Stimulated activated CD8-positive, alpha-beta memory T cell treated with anti-CD3 and anti-CD28 coated beads, Interleukin-4, amount 100 ng/mL, for 48 hours (primary cell): Measurements from ENCODE around the gene VEGFB.

Experiments used
- DNase-seq: peaks from one replicate; pipeline ENCODE4 v3.0.0-alpha.2; 2020

Gene VEGFB

GRCh38 chr11:64263021-64263946 is 28.9 kb downstream of the VEGFB start:
- no peak for DNase-seq

- DNase-seq = no peak
These were observed 29.5 kb downstream of the VEGFB start for GRCh38 chr11:64263947-64264317.

GRCh38 chr11:64264371-64264852 is 30.0 kb downstream of the VEGFB start:
- no peak for DNase-seq

GRCh38 chr11:64265176-64266160 is 31.1 kb downstream of the VEGFB start:
- no peak for DNase-seq

- no peak for DNase-seq
These were observed 32.0 kb downstream of the VEGFB start for GRCh38 chr11:64266339-64266738.

GRCh38 chr11:64267207-64267945 is 33.0 kb downstream of the VEGFB start:
- no peak for DNase-seq

GRCh38 chr11:64268025-64268892 is 33.9 kb downstream of the VEGFB start:
- DNase-seq = no peak

- DNase-seq = peak; percentile 76
These were observed 34.6 kb downstream of the VEGFB start for GRCh38 chr11:64268893-64269539.

GRCh38 chr11:64269540-64270220 is 35.3 kb downstream of the VEGFB start:
- peak; percentile 99 for DNase-seq

GRCh38 chr11:64275031-64275800 is 40.8 kb downstream of the VEGFB start:
- DNase-seq = no peak

GRCh38 chr11:64275841-64276240 is 41.5 kb downstream of the VEGFB start:
- no peak for DNase-seq

- DNase-seq = no peak
These were observed 42.5 kb downstream of the VEGFB start for GRCh38 chr11:64276653-64277431.

GRCh38 chr11:64278576-64279190 is 44.3 kb downstream of the VEGFB start:
- no peak for DNase-seq

- DNase-seq = no peak
These were observed 47.8 kb downstream of the VEGFB start for GRCh38 chr11:64281957-64282770.

GRCh38 chr11:64283092-64283491 is 48.7 kb downstream of the VEGFB start:
- no peak for DNase-seq

- DNase-seq = peak; percentile 96
These were observed 49.9 kb downstream of the VEGFB start, which contains the start of gene BAD for GRCh38 chr11:64284048-64284961. TSS of gene BAD (minus strand) at chr11:64284665. CDS start at chr11:64284368, 297 bp downstream.
